RWPE1 (cell line): ENCODE measurements around the gene ATP6V0D1.
A peak's percentile ranks its signal among the peaks of the same experiment; 100 is the strongest.

Source experiments
- CTCF ChIA-PET: fragments of 350-600 bp; sonication (Branson Sonifier 250); formaldehyde crosslinking; extraction: SDS; loops from one replicate; lab custom pipeline; 2021; lab: Yijun Ruan, JAX
- POLR2A ChIA-PET: fragments of 400-600 bp; formaldehyde crosslinking; extraction: SDS; loops from one replicate; lab custom pipeline; 2020; ENCODE audit warnings: antibody characterized with exemption; ENCODE audit not compliant: low non-redundant PET; lab: Yijun Ruan, JAX
- DNase-seq: peaks from one replicate; pipeline ENCODE4 v3.0.0; 2012; ENCODE audit warnings: low spot score
- H3K27ac ChIP-seq: fragments of 450-650 bp; 2 replicates; pipeline ENCODE4 v1.5.1; 2017
- TF ChIP-seq, protein P1 (sequence below): fragments of 450-650 bp; conservative IDR thresholded peaks from 2 replicates; pipeline ENCODE4 v1.5.1; 2017; ENCODE audit warnings: low read depth, mild to moderate bottlenecking

The ATP6V0D1 gene

DNA sequence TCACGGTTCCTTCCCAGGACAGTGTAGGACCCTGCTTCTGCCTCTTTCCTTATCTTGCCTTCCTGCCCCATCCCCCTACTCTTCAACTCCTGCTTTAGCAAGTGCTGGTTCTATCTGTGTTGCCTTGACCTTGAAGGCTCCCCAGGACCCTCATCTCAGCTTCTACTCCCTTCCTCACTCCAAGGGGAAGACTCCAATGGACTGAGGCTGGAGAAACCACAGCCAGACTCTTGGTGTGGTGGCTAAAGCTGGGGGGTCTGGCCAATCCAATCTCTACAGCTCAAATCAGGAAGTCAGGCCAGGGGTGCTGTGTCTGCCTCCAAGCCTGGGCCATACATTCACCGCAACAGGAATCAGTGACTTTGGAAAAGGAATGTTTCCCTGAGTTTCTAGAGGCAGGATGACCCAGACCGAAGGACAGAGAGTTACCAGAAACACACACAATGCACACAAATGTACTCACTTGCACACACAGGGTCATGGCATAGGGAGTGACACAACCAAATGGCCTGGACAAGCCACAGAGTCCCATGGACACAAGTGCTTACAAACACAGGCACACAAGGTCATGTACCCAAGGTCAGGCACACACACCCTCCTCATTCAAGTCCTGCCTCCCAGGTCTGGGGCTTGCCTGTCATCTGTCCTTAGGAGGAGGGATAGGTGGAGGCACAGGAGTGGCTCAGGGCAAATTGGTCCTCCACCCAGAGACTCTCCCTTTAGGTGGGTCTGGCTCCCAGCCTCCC, 51.7 kb downstream of the ATP6V0D1 start:
- ChIA-PET POLR2A (no interaction called here), CTCF (interaction anchor here (0.9 to 3.2 kb wide), 8 partner anchors 9 to 169 kb away, joined by 3 to 19 read pairs (median 6); no protein-coding TSS in a partner anchor)
- TF ChIP-seq, protein P1, sequence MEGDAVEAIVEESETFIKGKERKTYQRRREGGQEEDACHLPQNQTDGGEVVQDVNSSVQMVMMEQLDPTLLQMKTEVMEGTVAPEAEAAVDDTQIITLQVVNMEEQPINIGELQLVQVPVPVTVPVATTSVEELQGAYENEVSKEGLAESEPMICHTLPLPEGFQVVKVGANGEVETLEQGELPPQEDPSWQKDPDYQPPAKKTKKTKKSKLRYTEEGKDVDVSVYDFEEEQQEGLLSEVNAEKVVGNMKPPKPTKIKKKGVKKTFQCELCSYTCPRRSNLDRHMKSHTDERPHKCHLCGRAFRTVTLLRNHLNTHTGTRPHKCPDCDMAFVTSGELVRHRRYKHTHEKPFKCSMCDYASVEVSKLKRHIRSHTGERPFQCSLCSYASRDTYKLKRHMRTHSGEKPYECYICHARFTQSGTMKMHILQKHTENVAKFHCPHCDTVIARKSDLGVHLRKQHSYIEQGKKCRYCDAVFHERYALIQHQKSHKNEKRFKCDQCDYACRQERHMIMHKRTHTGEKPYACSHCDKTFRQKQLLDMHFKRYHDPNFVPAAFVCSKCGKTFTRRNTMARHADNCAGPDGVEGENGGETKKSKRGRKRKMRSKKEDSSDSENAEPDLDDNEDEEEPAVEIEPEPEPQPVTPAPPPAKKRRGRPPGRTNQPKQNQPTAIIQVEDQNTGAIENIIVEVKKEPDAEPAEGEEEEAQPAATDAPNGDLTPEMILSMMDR, result no peak
- H3K27ac ChIP-seq, result no peak overlapping the region
- DNase-seq, result no peak

DNA sequence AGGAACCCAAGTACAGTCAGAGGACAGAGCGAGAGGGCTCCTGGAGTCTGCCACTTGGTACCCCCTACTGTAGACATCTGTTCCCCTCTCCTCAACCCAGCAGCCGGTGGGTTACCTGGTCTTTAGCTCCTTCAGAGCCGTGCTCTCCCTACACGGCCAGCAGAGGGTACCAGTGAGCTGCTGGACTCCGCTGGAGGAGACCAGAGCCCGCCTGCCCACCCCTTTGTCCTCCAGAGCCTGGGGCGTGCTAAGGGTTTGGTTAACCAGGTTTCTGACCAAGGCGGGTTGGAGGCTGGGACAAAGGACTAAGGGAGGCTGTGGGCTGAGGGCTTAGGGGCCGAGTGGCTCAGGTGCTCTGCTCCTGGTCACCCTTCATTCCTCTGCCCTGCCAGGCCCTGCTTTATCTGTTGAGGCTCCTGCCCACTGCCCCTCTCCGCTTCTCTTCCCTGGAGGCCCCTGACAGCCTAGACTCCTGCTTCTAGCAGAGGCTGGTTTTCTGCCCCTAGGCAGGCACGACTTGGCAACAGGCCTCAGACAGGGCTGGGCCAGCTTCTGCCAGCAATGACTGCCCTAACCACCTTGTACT, 52.7 kb downstream of the ATP6V0D1 start:
- TF ChIP-seq, protein P1, result peak; percentile 80
- ChIA-PET POLR2A (interaction anchor here (0.6 kb wide), 1 partner anchor 438 kb away, joined by 3 read pairs; no protein-coding TSS in a partner anchor), CTCF (interaction anchor here (0.5 to 3.2 kb wide), 27 partner anchors 8 to 1093 kb away, joined by 3 to 19 read pairs (median 4); partner anchors contain the start of genes ATP6V0D1 and SLC9A5)
- H3K27ac ChIP-seq, result no peak overlapping the region
- peak; percentile 60 for DNase-seq

DNA sequence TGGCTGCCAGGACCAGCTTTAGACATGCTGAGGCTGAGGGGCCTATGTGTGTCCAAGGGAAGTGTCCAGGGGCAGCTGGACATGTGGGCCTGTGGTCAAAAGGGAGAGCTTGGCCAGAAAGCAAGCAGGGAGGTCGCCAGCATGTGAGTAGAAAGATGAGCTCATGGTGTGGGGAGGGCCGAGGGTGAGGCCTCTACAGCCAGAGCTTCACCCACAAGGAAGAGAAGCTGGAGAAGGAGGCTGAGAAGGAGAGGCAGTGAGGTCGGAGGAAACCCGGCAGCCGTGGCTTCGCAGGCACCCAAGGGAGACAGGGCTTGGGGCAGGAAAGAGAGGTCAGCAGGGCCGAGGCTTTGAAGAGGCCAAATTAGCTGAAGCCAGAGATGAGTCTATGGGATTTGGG, 54.0 kb downstream of the ATP6V0D1 start:
- TF ChIP-seq, protein P1, result no peak
- CTCF ChIA-PET, result interaction anchor here (1.1 to 3.2 kb wide), 4 partner anchors 9 to 54 kb away, joined by 3 to 19 read pairs (median 3); partner anchors contain the start of gene ATP6V0D1
- no peak overlapping the region for H3K27ac ChIP-seq
- POLR2A ChIA-PET, result interaction anchor here (0.5 to 0.6 kb wide), 2 partner anchors 15 to 89 kb away, joined by 3 to 4 read pairs; no protein-coding TSS in a partner anchor
- no peak for DNase-seq

DNA sequence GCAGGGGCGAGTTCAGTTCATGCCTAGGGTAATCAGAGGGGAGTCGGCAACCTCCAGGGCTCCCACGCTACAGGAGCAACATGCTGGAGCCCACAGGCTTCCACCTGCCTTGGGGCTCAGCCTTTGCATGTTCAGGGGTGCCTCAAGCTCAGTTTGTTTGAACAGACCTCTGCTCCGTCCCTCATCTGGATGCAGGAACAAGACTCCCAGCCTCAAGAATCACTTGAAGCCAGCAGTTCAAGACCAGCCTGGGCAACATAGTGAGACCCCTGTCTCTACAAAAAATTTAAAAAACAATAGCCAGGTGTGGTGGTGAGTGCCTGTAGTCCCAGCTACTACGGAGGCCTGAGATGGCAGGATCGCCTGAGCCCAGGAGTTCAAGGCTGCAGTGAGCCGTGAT, 54.9 kb downstream of the ATP6V0D1 start:
- no peak overlapping the region for H3K27ac ChIP-seq
- POLR2A ChIA-PET, result no interaction called here
- CTCF ChIA-PET, result interaction anchor here (1.2 kb wide), 1 partner anchor 148 kb away, joined by 3 read pairs; no protein-coding TSS in a partner anchor
- TF ChIP-seq, protein P1, result no peak
- DNase-seq, result no peak

DNA sequence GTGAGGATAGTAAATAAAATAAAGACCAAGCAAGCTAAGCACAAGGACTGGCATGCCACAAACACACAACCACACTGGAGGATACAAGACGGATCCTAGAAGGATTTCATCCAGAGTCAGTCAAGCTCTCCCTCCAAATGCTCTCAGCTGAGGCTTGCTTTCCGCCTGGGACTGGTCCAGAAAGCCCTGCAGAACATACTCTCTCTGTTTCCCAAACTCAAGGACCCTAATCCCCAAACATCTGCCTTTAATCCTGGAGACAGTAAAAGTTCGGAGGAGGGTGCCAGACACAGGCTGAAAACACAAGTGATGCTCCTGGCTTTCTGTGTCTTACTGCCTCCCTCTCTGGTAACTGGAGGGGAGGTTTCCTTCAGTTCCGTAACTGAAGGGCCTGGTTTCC, 55.4 kb downstream of the ATP6V0D1 start:
- H3K27ac ChIP-seq, result no peak overlapping the region
- TF ChIP-seq, protein P1, result no peak
- POLR2A ChIA-PET, result no interaction called here
- DNase-seq, result no peak
- CTCF ChIA-PET, result interaction anchor here (0.6 to 1.2 kb wide), 3 partner anchors 147 to 1044 kb away, joined by 3 to 4 read pairs (median 3); no protein-coding TSS in a partner anchor

DNA sequence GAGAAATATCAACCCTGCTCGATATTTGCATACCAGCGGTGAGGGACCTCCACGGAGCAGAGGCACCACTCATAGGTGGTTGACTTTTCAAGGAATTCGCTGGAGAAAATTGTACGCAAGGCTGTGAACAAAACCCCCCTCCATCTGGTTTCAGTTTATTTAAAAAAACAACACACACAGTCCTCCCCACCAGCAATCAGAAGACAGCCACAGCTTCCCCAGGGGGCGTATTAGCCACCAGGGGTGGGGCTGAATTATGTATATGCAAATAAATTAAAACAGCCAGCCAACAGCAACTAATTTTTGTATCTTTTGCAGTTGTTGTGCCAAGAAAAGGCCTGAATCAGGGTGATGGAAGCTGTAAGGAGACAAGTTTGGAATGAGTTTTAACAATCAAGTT, 55.9 kb downstream of the ATP6V0D1 start:
- TF ChIP-seq, protein P1, result no peak
- no peak for DNase-seq
- CTCF ChIA-PET, result interaction anchor here (0.6 to 1.2 kb wide), 5 partner anchors 9 to 1044 kb away, joined by 3 to 4 read pairs (median 3); partner anchors contain the start of gene ZDHHC1
- POLR2A ChIA-PET, result no interaction called here
- H3K27ac ChIP-seq, result no peak overlapping the region
